AG10803 (cell line): Measurements from ENCODE around the gene EPYC.

Experiments used
- DNase-seq: peaks from one replicate; pipeline ENCODE4 v3.0.0; 2010; ENCODE audit warnings: low read depth
- H3K4me3 ChIP-seq: 2 replicates; pipeline ENCODE4 v1.5.1; 2011; ENCODE audit warnings: mild to moderate bottlenecking, low read length, control low read depth
- CTCF ChIP-seq: conservative IDR thresholded peaks from 2 replicates; pipeline ENCODE4 v1.5.1; 2011; ENCODE audit warnings: mild to moderate bottlenecking, low read length, control low read depth, inconsistent platforms

Gene EPYC

GRCh38 chr12:91004872-91005271, at the start of gene EPYC:
Gene EPYC, minus strand, starts transcription at chr12:91004972. Its CDS starts 2,407 bp downstream, at chr12:91002565.
- no peak for TF ChIP-seq CTCF
- H3K4me3 ChIP-seq: no peak within 1 kb of the TSS
- DNase-seq: no peak

DNA sequence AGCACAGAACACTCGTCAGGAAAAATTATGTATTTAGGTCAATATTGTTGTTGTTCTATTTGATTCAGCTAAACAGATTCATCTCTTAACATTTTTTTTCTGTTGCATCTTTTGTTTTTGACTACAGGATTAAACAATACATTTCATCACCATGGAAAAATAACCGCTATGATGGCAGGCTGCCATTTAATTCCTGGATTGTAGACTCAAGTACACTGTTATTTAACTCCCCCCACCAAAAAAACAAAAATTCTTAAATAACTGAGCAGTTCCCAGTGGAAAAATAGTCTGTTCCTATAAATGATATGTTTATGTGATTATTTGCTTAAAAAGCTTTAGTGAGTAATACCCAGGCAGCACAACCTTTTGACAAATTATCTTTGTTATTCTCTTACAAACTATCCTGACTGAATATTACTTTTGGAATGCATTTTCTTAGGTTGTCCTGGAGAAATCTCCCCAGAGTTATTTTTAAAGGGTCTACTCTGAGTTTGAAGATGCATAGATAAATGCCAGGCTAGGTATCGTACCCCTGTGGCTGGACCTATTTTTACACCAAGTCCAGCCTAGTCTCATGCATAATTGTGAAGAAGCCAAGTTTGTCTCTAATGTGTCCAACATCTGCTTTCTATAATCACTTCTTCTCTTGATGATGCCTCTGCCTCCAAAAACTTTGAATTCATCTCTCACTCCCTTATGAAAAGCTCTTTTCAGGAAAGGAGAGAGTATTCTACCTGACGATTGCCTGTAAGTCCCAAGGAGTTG, 49.4 kb upstream of the EPYC start:
- no peak overlapping the region for H3K4me3 ChIP-seq
- peak; percentile 94 for DNase-seq
- TF ChIP-seq CTCF: peak; percentile 18

DNA sequence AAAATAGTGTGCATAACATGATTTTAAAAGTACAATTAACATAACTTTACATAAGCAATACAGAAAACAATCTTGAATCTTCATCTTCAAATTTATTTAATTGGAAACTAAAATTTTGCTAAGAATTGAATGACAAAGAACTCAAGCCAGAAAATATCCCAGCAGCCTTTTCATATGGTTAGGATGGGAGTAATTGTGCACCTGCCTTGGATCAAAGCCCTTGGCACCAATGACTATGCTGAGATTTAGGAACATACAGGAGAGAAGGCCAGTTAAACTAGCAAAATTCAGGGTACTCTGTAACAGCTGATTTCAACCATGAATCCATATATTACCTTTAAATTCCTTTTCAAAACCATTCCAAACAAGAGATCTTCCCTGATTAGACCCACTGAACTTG, 47.3 kb upstream of the EPYC start:
- H3K4me3 ChIP-seq: no peak overlapping the region
- no peak for TF ChIP-seq CTCF
- DNase-seq: no peak

DNA sequence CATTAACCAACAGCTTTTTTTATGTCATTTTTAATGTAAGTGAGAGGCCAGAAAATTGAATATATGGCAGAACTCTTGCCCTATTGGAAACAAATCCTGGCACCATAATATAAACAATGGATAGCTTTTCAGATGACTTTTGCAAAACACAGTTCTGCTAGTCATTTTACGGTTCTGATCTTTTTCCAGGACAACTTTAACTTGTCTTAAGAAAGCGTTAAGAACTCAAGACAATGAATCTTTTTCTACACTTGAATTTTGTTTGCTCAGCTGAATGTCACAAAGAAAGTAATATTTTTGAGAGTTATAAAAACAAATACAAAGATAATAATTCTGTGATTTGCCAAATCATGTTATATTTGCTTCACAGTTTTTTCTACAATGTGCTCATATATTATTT, 39.8 kb upstream of the EPYC start:
- H3K4me3 ChIP-seq: no peak overlapping the region
- no peak for DNase-seq
- TF ChIP-seq CTCF: no peak

DNA sequence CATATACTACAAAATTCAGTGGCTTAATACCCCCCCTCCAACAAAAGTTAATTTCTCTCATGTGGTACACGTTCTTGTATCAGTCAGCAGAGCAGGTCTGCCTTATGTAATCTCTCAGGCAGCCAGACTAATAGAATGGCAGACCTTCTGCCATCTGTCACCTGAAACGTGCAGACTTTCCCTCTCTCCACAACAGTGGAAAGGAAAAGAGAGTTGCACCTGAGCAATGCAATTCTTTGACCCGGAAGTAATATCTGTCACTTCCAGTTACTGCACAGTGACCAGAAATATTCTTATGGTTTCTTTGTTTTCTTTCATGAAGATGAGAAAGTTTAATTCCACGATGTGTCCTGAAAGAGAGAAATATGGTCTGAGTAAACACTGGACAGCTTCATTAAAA, 38.6 kb upstream of the EPYC start:
- no peak for TF ChIP-seq CTCF
- H3K4me3 ChIP-seq: no peak overlapping the region
- no peak for DNase-seq

DNA sequence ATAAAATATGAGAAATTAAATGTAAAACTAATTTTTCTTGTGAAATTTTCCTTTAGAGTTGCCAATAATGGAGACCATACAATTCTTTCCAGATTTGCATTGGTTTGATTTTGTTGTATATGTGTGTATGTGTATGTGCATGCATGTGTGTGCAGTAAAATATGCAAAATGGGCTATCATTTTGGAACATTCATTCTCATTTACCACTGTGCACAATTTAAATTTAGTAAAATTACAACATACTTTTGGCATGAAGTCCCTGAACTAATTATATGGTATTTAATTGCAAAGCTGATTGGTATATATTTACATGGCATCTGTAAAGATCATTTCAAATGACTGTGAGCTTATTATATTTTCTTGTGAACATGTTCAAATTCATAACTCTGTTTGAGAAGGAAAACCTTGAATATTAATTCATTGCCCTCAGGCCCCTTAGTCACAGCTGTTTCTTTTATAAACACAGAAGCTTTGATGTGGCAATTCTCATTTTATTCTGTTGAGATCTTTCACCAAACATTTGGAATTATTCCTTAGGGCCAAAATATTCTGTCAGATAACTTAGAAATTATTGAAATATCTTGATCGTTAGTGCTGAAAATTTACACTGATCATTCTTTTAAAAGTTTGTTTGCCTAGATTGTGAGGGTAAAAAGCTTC, 35.5 kb upstream of the EPYC start:
- TF ChIP-seq CTCF: no peak
- peak; percentile 42 for DNase-seq
- no peak overlapping the region for H3K4me3 ChIP-seq

DNA sequence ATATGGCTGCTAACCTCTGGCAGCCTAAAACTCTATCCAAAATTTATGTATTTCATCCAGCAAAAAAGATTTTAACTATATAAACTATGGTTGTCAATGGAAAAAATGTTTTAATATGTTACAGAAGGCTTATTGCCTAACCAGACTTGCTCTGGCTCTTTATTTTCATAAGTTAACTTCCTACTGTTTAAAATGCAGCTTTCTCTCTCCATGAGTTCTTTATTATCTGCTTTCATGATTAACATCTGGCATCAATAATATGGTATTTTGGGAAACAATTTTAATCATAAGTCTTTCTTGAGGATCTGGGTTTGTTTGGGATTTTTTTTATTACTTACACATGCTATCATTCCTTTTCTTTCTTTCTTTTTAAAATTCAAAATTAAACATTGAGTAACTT, 32.5 kb upstream of the EPYC start:
- DNase-seq: peak; percentile 88
- no peak overlapping the region for H3K4me3 ChIP-seq
- no peak for TF ChIP-seq CTCF
